Measurements from ENCODE around the gene RALGPS2. TPM values are rescaled to one million over a fixed set of nuclear protein-coding genes. Genes with fewer than 3 reads are reported as not detected.
A peak's percentile ranks its signal among the peaks of the same experiment; 100 is the strongest.

Gene RALGPS2
- total RNA-seq, 1 experiment from 2014 or later: 38.0 TPM

GRCh38 chr1:178726087-178726517 is 1.1 kb downstream of the RALGPS2 start:
- H3K4me1 Mint-ChIP-seq: peaks cover 31% of the 10 kb centered on the region
- H3K9me3 Mint-ChIP-seq: no peaks in the 10 kb centered on the region
- H3K36me3 Mint-ChIP-seq: peaks cover 6% of the 10 kb centered on the region
- ATAC-seq (peak; percentile 80), DNase-seq (ENCODE audit: low spot score) (peak; percentile 59)
- peak overlapping the region; percentile 94 for H3K27ac Mint-ChIP-seq
- H3K4me3 Mint-ChIP-seq: peak overlapping the region; percentile 88
- POLR2A ChIA-PET: interaction anchor here (0.6 to 1.8 kb wide), 11 partner anchors 9 to 504 kb away, joined by 3 to 10 read pairs (median 3); no protein-coding TSS in a partner anchor
- H3K27me3 Mint-ChIP-seq (ENCODE audit: low read depth): no peaks in the 10 kb centered on the region
- TF ChIP-seq NR3C1 (CRISPR knock-in tag; conservative IDR thresholded peaks at IDR 0.05; ENCODE audit: low read depth): no peak
- TF ChIP-seq GTF2I (CRISPR knock-in tag; conservative IDR thresholded peaks at IDR 0.05): no peak
- no peak for TF ChIP-seq MXD4 (CRISPR knock-in tag; IDR thresholded peaks at IDR 0.05; ENCODE audit: borderline replicate concordance)
- no peak for TF ChIP-seq TEAD1 (CRISPR knock-in tag; IDR thresholded peaks at IDR 0.05)
- TF ChIP-seq ETV6 (CRISPR knock-in tag; IDR thresholded peaks at IDR 0.05): no peak
- no peak for TF ChIP-seq FOXJ3 (CRISPR knock-in tag; IDR thresholded peaks at IDR 0.05; ENCODE audit: borderline replicate concordance)
- TF ChIP-seq ZMAT4 (CRISPR knock-in tag; IDR thresholded peaks at IDR 0.05): no peak
- no peak for TF ChIP-seq ZNF138 (CRISPR knock-in tag; conservative IDR thresholded peaks at IDR 0.05)
- no peak for TF ChIP-seq ZNF317 (CRISPR knock-in tag; IDR thresholded peaks at IDR 0.05; ENCODE audit: borderline replicate concordance, low read depth)
- CTCF ChIA-PET: interaction anchor here (0.6 to 3.5 kb wide), 11 partner anchors 27 to 1774 kb away, joined by 3 to 20 read pairs (median 3); no protein-coding TSS in a partner anchor

- Mint-ChIP-seq H3K9me3 (peaks cover under 1% of the 10 kb centered on the region; the same call in 1 of the 2 replicates), H3K27ac (peak overlapping the region; percentile 94), H3K27me3 (ENCODE audit: low read depth) (no peaks in the 10 kb centered on the region), H3K4me1 (peaks cover 31% of the 10 kb centered on the region), H3K36me3 (peaks cover 7% of the 10 kb centered on the region), H3K4me3 (peak overlapping the region; percentile 88)
- POLR2A ChIA-PET: interaction anchor here (0.6 to 1.8 kb wide), 10 partner anchors 9 to 504 kb away, joined by 3 to 10 read pairs (median 3); no protein-coding TSS in a partner anchor
- ATAC-seq (no peak), DNase-seq (ENCODE audit: low spot score) (no peak)
- CTCF ChIA-PET: interaction anchor here (0.6 to 3.5 kb wide), 11 partner anchors 27 to 426 kb away, joined by 3 to 20 read pairs (median 3); no protein-coding TSS in a partner anchor
- TF ChIP-seq KAT7 (CRISPR knock-in tag; IDR thresholded peaks at IDR 0.05; ENCODE audit: borderline replicate concordance) (no peak), ATF3 (CRISPR knock-in tag; conservative IDR thresholded peaks at IDR 0.05) (no peak), ZNF317 (CRISPR knock-in tag; IDR thresholded peaks at IDR 0.05; ENCODE audit: borderline replicate concordance, low read depth) (no peak), ZNF396 (CRISPR knock-in tag; IDR thresholded peaks at IDR 0.05; ENCODE audit: borderline replicate concordance) (no peak), TP53 (CRISPR knock-in tag; IDR thresholded peaks at IDR 0.05) (no peak), ZNF671 (CRISPR knock-in tag; IDR thresholded peaks at IDR 0.05) (no peak), USF1 (CRISPR knock-in tag; IDR thresholded peaks at IDR 0.05) (no peak)
These were observed 1.5 kb downstream of the RALGPS2 start for GRCh38 chr1:178726545-178726944.

GRCh38 chr1:178727014-178727895 is 2.2 kb downstream of the RALGPS2 start:
- H3K36me3 Mint-ChIP-seq: peaks cover 11% of the 10 kb centered on the region
- H3K4me3 Mint-ChIP-seq: peak overlapping the region; percentile 88
- TF ChIP-seq GTF2I (CRISPR knock-in tag; conservative IDR thresholded peaks at IDR 0.05) (no peak), FOXP4 (CRISPR knock-in tag; IDR thresholded peaks at IDR 0.05) (no peak), ATF3 (CRISPR knock-in tag; conservative IDR thresholded peaks at IDR 0.05) (no peak), FOXK1 (CRISPR knock-in tag; IDR thresholded peaks at IDR 0.05) (no peak), ZNF263 (CRISPR knock-in tag; IDR thresholded peaks at IDR 0.05; ENCODE audit: low read depth) (no peak), ZNF396 (CRISPR knock-in tag; IDR thresholded peaks at IDR 0.05; ENCODE audit: borderline replicate concordance) (no peak), CBFB (CRISPR knock-in tag; IDR thresholded peaks at IDR 0.05; ENCODE audit: low read depth) (no peak), MLX (CRISPR knock-in tag; IDR thresholded peaks at IDR 0.05) (no peak), ATF1 (CRISPR knock-in tag; IDR thresholded peaks at IDR 0.05) (no peak), CREM (CRISPR knock-in tag; IDR thresholded peaks at IDR 0.05) (no peak), NFE2L1 (CRISPR knock-in tag; IDR thresholded peaks at IDR 0.05) (no peak), ZMAT4 (CRISPR knock-in tag; IDR thresholded peaks at IDR 0.05) (no peak), FOXJ3 (CRISPR knock-in tag; IDR thresholded peaks at IDR 0.05; ENCODE audit: borderline replicate concordance) (no peak), ZNF138 (CRISPR knock-in tag; conservative IDR thresholded peaks at IDR 0.05) (no peak)

More at GRCh38 chr1:178727014-178727895, 2.2 kb downstream of the RALGPS2 start:
- Mint-ChIP-seq H3K27me3 (ENCODE audit: low read depth) (no peaks in the 10 kb centered on the region), H3K9me3 (peaks cover 6% of the 10 kb centered on the region), H3K27ac (peak overlapping the region; percentile 94), H3K4me1 (peaks cover 31% of the 10 kb centered on the region)
- DNase-seq (ENCODE audit: low spot score) (no peak), ATAC-seq (no peak)
- CTCF ChIA-PET: interaction anchor here (0.7 to 3.3 kb wide), 7 partner anchors 26 to 427 kb away, joined by 3 to 20 read pairs (median 5); no protein-coding TSS in a partner anchor
- POLR2A ChIA-PET: interaction anchor here (1.8 kb wide), 1 partner anchor 184 kb away, joined by 10 read pairs; no protein-coding TSS in a partner anchor

All from WTC11 (cell line).